Fibroblast of peridontal ligament (primary cell): ENCODE measurements around the gene PISD.
"Not testable (repeated sequence)": the region's sequence is repeated elsewhere in the genome, so short reads cannot be mapped to it uniquely, and the experiment has no call there.

ENCODE experiments used
- DNase-seq: peaks from one replicate; pipeline ENCODE4 v3.0.0-alpha.2; 2010; ENCODE audit errors: extremely low read depth

The PISD gene

DNA sequence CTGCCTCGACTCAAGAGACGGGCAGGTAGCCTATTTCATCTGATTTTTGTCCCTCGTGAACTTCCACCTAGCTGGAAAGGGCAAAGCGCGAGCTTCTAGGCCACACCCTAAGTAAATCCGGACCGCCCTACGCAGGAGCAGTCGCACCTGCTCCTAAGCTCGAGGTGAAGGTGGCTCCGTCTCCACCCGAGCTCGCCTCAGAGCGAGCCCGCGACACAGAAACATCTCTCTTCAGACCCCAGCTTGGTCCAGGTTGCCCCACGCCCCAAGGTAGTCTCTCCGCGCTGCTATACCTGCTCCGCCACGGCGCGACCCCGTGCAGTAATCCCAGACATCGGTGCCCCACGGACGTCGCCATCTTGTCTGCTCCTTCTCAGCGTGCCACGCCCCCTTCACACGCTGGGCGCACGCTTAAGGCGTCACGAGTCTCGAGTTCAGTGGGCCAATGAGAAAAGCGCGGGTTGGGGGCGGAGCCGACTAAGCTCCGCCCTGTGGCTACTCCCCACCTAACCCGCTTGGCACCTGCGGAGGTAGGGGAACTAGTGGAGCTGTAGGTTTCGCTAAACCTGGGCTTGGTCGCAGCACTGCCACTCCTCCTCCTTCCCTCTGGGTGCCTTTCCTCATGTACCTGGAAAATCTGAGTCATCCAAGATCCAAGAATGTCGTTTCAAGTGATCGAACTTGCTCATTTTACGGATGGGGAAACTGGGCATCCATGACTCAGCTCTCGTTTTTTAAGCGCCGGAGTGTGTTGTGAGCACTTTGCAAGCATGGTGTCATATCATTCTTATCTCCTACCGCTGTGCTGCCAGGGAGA, at the start of gene PISD:
PISD (minus strand) TSS at position 365 of the 817 bp plus-strand sequence; CDS start at position 358, 7 bp downstream.
- DNase-seq = peak; percentile 93

DNA sequence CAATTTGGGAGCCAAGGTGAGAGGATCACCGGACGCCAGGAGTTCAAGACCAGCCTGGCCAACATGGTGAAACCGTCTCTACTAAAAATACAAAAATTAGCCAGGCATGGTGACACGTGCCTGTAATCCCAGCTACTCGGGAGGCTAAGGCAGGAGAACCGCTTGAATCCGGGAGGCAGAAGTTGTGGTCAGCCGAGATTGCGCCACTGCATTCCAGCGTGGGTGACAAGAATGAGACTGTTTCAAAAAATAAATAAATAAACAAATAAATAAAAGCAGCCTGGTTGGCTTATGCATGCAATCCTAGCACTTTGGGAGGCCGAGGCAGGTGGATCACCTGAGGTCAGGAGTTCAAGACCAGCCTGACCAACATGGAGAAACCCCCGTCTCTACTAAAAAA, 49.2 kb upstream of the PISD start:
- not testable (repeated sequence) for DNase-seq

- no peak for DNase-seq
Observed at GRCh38 chr22:31707519-31707918, 45.5 kb upstream of the PISD start.

DNA sequence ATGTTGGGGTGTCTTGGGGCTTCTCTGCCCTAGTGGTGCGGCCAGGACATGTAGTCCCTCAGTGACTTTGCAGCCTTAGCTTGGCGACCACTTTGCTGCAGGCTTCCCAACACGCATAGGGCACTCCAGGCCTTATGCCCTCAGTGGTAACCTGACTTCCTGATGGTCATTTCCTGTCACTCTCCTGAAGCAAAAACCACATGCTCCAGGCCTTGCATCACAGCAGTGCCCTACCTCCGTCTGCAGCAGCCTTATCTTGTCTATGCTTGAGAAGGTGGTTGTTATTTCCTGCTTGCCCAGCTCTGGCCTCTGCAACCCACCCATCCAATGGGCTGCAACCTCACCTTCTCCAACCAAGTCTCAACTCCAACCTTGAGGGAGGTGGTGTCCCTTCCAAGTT, 33.4 kb upstream of the PISD start:
- DNase-seq = no peak

- DNase-seq = not testable (repeated sequence)
Observed at GRCh38 chr22:31694046-31694445, 32.0 kb upstream of the PISD start.

DNA sequence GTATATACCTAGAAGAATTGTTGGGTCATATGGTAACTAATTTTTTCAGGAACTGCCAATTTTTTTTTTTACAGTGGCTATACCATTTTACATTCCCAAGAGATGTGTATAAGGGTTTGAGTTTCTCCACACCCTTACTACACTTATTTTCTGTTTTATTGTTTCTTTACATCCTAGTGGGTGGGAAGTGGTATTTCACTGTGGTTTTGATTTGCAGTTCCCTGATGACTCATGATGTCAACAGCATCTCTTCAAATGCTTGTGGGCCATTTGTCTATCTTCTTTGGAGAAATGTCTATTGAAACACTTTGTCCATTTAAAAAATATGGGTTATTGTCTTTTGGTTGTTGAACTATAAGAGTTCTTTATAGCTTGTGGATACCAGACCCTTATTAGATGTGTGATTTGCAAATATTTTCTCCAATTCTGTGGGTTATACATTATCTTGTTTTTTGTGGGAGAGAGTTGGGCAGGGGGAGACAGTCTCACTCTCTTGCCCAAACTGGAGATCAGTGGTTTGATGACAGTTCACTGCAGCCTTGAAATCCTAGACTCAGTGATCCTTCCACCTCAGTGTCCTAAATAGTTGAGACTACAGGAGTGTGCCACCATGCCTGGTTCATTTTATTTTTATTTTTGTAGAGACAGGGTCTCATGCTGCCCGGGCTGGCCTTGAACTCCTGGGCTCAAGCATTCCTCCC, 30.3 kb upstream of the PISD start:
- peak; percentile 39 for DNase-seq

DNA sequence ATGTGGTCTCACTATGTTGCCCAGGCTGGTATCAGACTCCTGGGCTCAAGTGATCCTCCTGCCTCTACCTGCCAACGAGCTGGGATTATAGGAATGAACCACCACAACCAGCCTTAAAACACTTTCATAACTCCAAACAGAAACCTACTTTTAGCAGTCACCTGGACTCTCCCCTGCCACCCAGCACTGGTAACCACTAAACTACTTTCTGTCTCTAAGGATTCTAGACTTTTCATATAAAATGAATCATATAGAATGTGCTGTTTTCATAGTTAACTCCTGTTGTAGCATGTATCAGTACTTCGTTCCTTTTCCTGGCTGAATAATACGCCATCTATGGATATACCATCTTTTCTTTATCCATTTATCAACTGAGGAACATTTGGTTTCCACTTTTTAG, 29.4 kb upstream of the PISD start:
- DNase-seq = no peak

GRCh38 chr22:31683181-31684105, 21.4 kb upstream of the PISD start:
- DNase-seq = no peak

DNA sequence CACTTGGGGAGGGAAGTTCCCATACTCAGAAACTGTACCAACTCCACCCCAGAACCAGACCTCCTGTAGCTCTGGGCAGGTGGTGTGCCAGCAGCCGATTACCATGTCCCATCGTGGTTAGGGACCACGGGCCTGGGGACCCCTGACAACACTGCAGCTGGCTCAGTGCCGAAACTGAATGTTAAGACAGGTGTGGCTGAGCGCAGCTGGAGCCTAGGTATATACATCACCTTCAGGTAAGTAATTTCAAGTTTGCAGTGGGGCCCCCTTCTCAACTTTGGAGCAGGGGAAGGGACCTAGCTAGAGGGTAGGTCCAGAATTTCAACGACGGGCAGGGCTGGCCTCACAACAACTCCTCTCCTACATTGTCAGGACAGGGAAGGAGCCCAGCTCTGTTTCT, 20.7 kb upstream of the PISD start:
- peak; percentile 5 for DNase-seq

DNA sequence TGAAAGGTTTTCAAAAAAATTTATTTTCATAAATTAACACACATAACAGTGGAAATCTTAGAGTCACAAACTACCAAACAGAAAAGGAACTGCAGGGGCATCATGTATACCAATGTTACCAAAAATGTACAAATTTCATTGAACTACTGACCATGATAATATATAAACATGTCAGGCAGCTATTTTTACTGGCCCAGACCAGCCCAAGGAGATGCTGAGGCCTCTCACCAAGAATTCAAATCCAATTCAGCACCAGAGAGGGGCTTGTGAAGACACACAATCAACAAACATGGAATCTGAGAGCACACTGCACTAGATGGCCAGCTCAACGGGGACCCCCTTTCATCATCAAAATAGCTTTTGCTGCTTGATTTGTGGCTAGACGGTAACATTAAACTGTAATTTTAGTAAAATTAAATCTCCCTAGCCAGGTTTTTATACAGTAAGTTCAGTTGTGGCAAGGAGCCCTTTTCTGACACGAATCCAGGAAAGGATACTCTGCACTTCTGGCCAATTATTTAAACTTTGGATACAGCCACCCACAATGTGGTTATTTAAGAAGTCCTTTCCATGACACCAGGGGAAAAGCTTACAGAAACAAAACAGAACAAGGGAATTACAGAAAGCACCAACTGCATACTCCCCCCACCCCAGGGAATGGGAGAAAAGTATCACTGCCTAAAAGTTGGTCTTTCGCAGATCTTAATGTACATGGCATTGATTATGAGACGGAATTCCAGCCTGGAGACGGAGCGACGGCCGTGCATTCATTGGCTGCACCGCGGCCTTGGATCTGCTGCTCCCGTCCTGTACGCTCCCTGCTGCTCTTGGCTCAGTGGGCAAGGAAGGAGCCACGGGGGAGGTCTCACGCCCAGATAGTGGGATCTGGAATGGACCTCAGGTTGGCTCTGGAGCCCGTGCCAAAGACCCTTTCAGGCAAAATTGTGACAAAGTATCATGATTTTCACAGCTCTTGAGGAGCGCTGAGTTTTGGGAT, 19.6 kb upstream of the PISD start:
- DNase-seq = peak; percentile 81

GRCh38 chr22:31680861-31681341, 18.9 kb upstream of the PISD start:
- DNase-seq = peak; percentile 78

DNA sequence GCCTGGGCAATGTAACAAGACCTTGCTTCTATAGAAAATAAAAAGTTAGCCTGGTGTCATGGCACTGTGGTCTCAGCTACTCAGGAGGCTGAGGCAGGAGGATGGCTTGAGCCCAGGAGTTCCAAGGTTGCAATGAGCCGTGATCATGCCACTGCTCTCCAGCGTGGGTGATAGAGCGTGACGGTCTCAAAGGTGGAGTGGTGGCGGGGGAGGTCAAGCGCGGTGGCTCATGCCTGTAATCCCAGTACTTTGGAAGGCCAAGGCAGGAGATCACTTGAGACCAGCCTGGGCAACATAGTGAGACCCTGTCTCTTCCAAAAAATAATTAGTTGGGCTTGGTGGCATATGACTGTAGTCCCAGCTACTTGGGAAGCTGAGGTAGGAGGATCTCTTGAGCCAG, 16.7 kb upstream of the PISD start:
- DNase-seq = no peak

GRCh38 chr22:31676700-31677099, 14.7 kb upstream of the PISD start:
- DNase-seq = peak; percentile 80

DNA sequence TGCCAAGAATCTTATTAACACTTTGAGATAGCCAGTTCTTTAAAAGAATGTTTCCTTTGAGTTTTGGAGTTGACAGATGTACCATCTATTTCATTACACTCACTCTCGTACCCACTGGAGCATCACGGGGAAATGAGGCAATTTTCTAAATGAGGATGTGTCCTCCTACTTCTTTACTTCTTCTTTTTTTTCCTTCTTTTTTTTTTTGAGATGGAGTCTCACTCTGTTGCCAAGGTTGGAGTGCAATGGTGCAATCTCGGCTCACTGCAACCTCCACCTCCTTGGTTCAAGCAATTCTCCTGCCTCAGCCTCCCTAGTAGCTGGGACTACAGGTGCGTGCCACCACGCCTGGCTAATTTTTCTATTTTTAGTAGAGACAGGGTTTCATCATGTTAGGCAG, 12.2 kb upstream of the PISD start:
- DNase-seq = not testable (repeated sequence)

DNA sequence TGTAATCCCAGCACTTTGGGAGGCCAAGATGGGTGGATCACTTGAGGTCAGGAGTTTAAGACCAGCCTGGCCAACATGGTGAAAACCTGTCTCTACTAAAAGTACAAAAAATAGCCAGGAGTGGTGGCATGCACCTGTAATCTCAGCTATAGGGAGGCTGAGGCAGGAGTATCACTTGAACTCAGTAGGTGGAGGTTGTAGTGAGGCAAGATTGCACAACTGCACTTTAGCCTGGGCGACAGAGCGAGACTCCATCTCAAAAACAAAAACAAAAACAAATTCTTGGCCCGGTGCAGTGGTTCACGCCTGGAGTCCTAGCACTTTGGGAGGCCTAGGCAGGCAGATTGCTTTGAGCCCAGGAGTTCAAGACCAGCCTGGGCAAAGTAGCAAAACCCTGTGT, 6.8 kb upstream of the PISD start:
- not testable (repeated sequence) for DNase-seq

- no peak for DNase-seq
Observed at GRCh38 chr22:31662668-31663037, 638 bp upstream of the PISD start.

DNA sequence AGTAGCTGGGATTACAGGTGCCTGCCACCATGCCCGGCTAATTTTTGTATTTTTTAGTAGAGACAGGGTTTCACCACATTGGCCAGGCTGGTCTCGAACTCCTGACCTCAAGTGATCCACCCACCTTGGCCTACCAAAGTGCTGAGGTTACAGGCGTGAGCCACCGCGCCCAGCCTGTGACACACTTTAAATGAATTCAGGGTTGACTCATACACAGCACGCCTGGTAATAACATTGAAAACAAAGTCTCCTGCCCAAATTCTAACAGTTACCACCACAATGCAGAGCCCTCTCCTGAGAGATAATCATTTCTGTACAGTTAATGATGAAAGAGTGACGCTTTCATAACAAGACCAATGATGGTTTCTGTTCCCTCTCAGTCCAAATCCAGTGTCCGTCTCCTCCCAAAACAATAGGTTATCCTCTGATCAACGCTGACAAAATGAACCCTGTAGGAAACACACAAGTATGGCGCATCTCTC, 1.1 kb downstream of the PISD start:
- DNase-seq = peak; percentile 64

DNA sequence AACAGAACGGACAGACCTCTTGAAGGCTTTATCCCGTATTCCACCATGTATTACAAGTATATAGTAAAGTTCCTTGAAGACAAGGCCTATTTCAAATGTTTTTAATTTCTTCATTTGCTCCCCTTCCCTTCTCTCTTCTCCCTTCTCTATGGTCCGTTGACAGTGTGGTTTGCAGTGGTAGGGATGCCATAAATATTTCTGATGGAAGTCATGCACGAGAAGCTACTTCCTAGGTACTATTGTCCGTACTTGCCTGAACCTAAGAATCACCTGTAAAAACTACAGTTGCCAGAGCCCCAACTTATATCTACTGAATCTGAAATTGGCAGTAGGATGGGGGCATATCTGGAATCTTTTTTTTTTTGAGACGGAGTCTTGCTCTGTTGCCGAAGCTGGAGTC, 2.8 kb downstream of the PISD start:
- no peak for DNase-seq

- no peak for DNase-seq
Observed at GRCh38 chr22:31654408-31654807, 7.6 kb downstream of the PISD start.

DNA sequence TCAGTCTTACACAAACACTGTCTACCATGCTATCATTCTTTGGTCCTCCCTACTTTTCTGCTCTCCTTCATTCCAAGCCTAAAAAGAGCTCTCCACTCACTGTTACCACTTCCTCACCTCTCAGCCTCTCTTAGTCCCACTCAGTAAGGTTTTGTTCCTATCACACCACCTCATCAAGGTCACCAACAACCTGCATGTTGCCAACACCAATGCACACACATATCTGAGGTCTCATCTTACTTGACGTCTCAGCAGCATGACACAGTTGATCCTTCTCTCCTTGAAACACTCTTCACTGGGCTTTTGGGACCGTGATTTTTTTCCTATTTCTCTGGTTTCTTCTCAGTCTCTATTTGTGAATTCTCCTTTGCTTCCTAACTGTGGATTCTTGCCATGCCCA, 8.1 kb downstream of the PISD start:
- DNase-seq = no peak
